Activated CD8-positive, alpha-beta memory T cell treated with anti-CD3 and anti-CD28 coated beads, Interleukin-2, amount 50 U/mL, for 1 hour (primary cell): ENCODE measurements around the gene CALHM2.
"Not testable (repeated sequence)": the region's sequence is repeated elsewhere in the genome, so short reads cannot be mapped to it uniquely, and the experiment has no call there.

Experiments
- DNase-seq: peaks from one replicate; pipeline ENCODE4 v3.0.0-alpha.2; 2020; ENCODE audit errors: extremely low read depth

Gene CALHM2

GRCh38 chr10:103417601-103418000 is 34.6 kb downstream of the CALHM2 start:
- no peak for DNase-seq

- DNase-seq = not testable (repeated sequence)
Observed at GRCh38 chr10:103417148-103417469, 35.1 kb downstream of the CALHM2 start.

GRCh38 chr10:103416436-103417147 is 35.6 kb downstream of the CALHM2 start:
- DNase-seq = peak; percentile 16

GRCh38 chr10:103415581-103415980 is 36.6 kb downstream of the CALHM2 start:
- no peak for DNase-seq

GRCh38 chr10:103413564-103413963 is 38.6 kb downstream of the CALHM2 start:
- no peak for DNase-seq

- DNase-seq = no peak
Observed at GRCh38 chr10:103397191-103397825, 54.9 kb downstream of the CALHM2 start.

GRCh38 chr10:103396789-103397087 is 55.4 kb downstream of the CALHM2 start:
- DNase-seq = no peak
